GM12891 (cell line): Measurements from ENCODE around the gene RGS14.

Experiments
- PAX5 ChIP-seq: IDR thresholded peaks from 2 replicates; pipeline ENCODE4 v1.6.1; 2011; ENCODE audit warnings: low read length, moderate library complexity, mild to moderate bottlenecking; ENCODE audit not compliant: insufficient read depth, severe bottlenecking
- POLR2A ChIP-seq: IDR thresholded peaks from 2 replicates; pipeline ENCODE4 v1.6.1; 2011; ENCODE audit warnings: low read depth, low read length, control low read depth
- POLR2AphosphoS5 ChIP-seq: IDR thresholded peaks from 2 replicates; pipeline ENCODE4 v1.6.1; 2011; ENCODE audit warnings: low read depth, low read length, control low read depth
- TAF1 ChIP-seq: IDR thresholded peaks from 2 replicates; pipeline ENCODE4 v1.6.1; 2011; ENCODE audit warnings: low read depth, low read length, control low read depth

GRCh38 chr5:177419046-177419445 lies 61.3 kb downstream of the RGS14 start:
- TF ChIP-seq POLR2A (no peak), TAF1 (no peak), POLR2AphosphoS5 (no peak), PAX5 (no peak)
